ENCODE results near the gene MPDZ. TPM values are rescaled to one million over a fixed set of nuclear protein-coding genes. Genes with fewer than 3 reads are reported as not detected.

MPDZ gene
- total RNA-seq, 1 experiment from 2014 or later: 46.7 TPM

DNA sequence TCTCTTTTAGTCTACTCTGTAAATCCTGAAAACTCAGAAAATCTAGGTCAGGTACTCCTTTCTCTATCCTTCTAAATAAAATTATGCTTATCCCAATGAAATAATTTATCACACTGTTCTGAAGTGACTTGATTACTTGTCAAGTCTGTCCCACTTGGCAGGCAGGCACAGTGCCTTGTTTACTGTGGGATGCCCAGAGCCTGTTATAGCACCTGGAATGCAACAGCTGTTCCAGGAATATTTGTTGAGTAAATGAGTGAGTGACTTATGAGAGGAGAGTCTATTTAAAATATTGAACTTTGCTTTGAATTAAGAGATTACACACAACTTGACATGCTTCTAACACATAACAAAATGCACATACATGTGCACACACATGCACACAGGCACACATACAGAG, 130.0 kb downstream of the MPDZ start:
- H2BK120ac ChIP-seq (ENCODE audit: low read depth, low read length, poor library complexity, severe bottlenecking): no peak overlapping the region
- H2BK5ac ChIP-seq (ENCODE audit: insufficient read length, low read length): no peak overlapping the region
- no peak overlapping the region for H3K18ac ChIP-seq (ENCODE audit: insufficient read length, low read depth, low read length)
- H3K27ac Mint-ChIP-seq: no peak overlapping the region
- H3K14ac ChIP-seq (ENCODE audit: insufficient read depth, low read length): no peak overlapping the region
- H3K23ac ChIP-seq (ENCODE audit: insufficient read length, low read depth, low read length): no peak overlapping the region
- H3K4me1 Mint-ChIP-seq: peaks cover 7 to 8% of the 10 kb centered on the region in 2 experiments
- no peak overlapping the region for H3K56ac ChIP-seq (ENCODE audit: insufficient read length, low read depth, low read length)
- no peaks in the 10 kb centered on the region for H3K79me1 ChIP-seq (ENCODE audit: insufficient read depth, low read depth, low read length, poor library complexity, severe bottlenecking)
- no peak overlapping the region for H3K9ac ChIP-seq (ENCODE audit: extremely low read depth, insufficient read length, low read length)
- no peak overlapping the region for H3K4me3 Mint-ChIP-seq
- H3K4ac ChIP-seq (ENCODE audit: low read depth, low read length): no peak overlapping the region
- no peak overlapping the region for H4K91ac ChIP-seq (ENCODE audit: insufficient read length, low read depth, low read length)
- H3K36me3 Mint-ChIP-seq (ENCODE audit: insufficient read depth in 1 of 3, low read depth in 3 of 3): peaks cover 11 to 36% (median 13%) of the 10 kb centered on the region in 3 experiments
- no peaks in the 10 kb centered on the region for H3K4me1 ChIP-seq (ENCODE audit: insufficient read depth, low read length)
- no peaks in the 10 kb centered on the region for H3K23me2 ChIP-seq (ENCODE audit: insufficient read length, low read depth, low read length, poor library complexity, severe bottlenecking)
- H4K5ac ChIP-seq (ENCODE audit: insufficient read length, low read depth, low read length): no peak overlapping the region
- no peaks in the 10 kb centered on the region for H3K79me2 ChIP-seq (ENCODE audit: insufficient read depth, low read length)
- H3K27me3 ChIP-seq (ENCODE audit: insufficient read depth, low read length): no peaks in the 10 kb centered on the region
- H3K27me3 Mint-ChIP-seq (ENCODE audit: low read depth): no peaks in the 10 kb centered on the region
- H2AFZ ChIP-seq (ENCODE audit: low read length): no peak overlapping the region
- H3K4me2 ChIP-seq (ENCODE audit: insufficient read depth, insufficient read length, low read length): no peak overlapping the region
- H2AK5ac ChIP-seq (ENCODE audit: insufficient read length, low read length): no peak overlapping the region
- H2BK12ac ChIP-seq (ENCODE audit: insufficient read length, low read depth, low read length): no peak overlapping the region
- no peak for DNase-seq
- H2BK20ac ChIP-seq (ENCODE audit: low read depth, low read length, poor library complexity, severe bottlenecking): no peak overlapping the region
- no peak overlapping the region for H3K27ac ChIP-seq (ENCODE audit: insufficient read length, low read depth, low read length)
- H4K20me1 ChIP-seq (ENCODE audit: control insufficient read depth, insufficient read depth, insufficient read length): no peaks in the 10 kb centered on the region
- H3T11ph ChIP-seq (ENCODE audit: low read length): no peak overlapping the region
- no peaks in the 10 kb centered on the region for H3K9me3 ChIP-seq (ENCODE audit: control insufficient read depth, low read depth, low read length)
- no peaks in the 10 kb centered on the region for H3K9me3 Mint-ChIP-seq
- TF ChIP-seq, protein P1, sequence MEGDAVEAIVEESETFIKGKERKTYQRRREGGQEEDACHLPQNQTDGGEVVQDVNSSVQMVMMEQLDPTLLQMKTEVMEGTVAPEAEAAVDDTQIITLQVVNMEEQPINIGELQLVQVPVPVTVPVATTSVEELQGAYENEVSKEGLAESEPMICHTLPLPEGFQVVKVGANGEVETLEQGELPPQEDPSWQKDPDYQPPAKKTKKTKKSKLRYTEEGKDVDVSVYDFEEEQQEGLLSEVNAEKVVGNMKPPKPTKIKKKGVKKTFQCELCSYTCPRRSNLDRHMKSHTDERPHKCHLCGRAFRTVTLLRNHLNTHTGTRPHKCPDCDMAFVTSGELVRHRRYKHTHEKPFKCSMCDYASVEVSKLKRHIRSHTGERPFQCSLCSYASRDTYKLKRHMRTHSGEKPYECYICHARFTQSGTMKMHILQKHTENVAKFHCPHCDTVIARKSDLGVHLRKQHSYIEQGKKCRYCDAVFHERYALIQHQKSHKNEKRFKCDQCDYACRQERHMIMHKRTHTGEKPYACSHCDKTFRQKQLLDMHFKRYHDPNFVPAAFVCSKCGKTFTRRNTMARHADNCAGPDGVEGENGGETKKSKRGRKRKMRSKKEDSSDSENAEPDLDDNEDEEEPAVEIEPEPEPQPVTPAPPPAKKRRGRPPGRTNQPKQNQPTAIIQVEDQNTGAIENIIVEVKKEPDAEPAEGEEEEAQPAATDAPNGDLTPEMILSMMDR (conservative IDR thresholded peaks at IDR 0.05): no peak
- no peak overlapping the region for H2BK15ac ChIP-seq (ENCODE audit: low read depth, low read length)
- H4K8ac ChIP-seq (replicated peaks; ENCODE audit: insufficient read length, low read depth, low read length): no peak overlapping the region
